GM19193 (cell line): Measurements from ENCODE around the gene ACOXL.

Experiments
- POLR2A ChIP-seq: IDR thresholded peaks from 4 replicates; pipeline ENCODE4 v1.6.1; 2011; ENCODE audit not compliant: insufficient read depth, insufficient read length; ENCODE audit errors: extremely low read depth

ACOXL gene

DNA sequence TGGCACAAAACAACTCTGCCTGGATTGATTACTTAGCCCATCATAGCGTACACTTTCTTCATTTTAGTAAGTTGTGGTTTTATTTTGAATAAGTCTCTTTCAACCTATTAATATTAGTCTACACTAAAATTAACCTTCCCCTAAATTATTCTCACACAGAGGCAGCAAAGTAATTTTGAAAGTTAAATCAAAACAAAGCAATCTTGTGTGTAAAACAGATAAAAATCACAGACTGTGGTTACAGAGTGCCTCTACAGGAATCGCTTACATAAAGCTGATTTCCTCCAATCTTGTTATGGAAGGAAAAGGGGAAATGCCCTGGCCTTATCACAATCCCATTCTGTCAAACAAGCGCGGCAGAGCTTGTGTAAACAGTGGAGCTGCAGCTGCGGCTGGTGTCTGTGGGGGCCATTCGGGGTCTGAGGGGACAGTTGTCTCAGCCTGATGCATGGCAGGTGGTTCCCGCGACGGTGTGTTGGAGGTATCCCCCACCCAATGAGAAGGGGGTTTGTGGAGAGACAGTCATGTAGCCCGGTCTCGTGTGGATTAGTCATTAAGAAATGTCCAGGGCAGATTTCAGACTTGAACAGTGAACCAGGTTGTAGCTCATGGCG is 430.5 kb downstream of the ACOXL start:
- no peak for TF ChIP-seq POLR2A

GRCh38 chr2:111164078-111164477 is 431.7 kb downstream of the ACOXL start:
- no peak for TF ChIP-seq POLR2A

- TF ChIP-seq POLR2A = no peak
Measured at GRCh38 chr2:111165084-111165483, 432.7 kb downstream of the ACOXL start.

GRCh38 chr2:111166115-111166514 is 433.7 kb downstream of the ACOXL start:
- no peak for TF ChIP-seq POLR2A

GRCh38 chr2:111167076-111167862 is 434.9 kb downstream of the ACOXL start:
- no peak for TF ChIP-seq POLR2A

GRCh38 chr2:111167863-111168162 is 435.4 kb downstream of the ACOXL start:
- no peak for TF ChIP-seq POLR2A
